Endothelial cell of umbilical vein (primary cell): ENCODE data around the gene TPP1. TPM values are rescaled to one million over a fixed set of nuclear protein-coding genes. Genes with fewer than 3 reads are reported as not detected.

Source experiments
- BruUV-seq: library from RNA; stranded (reverse); fragments of 400-500 nt; replicated peaks from 2 replicates; lab custom pipeline; 2021; lab: Mats Ljungman, UMichigan
- CTCF ChIA-PET: fragments of 300-600, 350-600 bp; sonication (Branson Sonifier 250); formaldehyde crosslinking; loops from one replicate; lab custom pipeline; 2021; ENCODE audit warnings: antibody characterized with exemption, inconsistent platforms; lab: Charles Lee
- POLR2A ChIA-PET: fragments of 300-600, 350-600 bp; sonication (Branson Sonifier 250); formaldehyde crosslinking; loops from one replicate; lab custom pipeline; 2021; ENCODE audit warnings: antibody characterized with exemption, inconsistent platforms; lab: Charles Lee
- DNase-seq: peaks from one replicate; pipeline ENCODE4 v3.0.0-alpha.2; 2011; ENCODE audit warnings: low read depth, low spot score
- FAIRE-seq: peaks from 2 replicates; lab custom pipeline; 2011; peaks lifted over from hg19 to GRCh38; lab: Jason Lieb, UNC
- H2AFZ ChIP-seq: 2 replicates; pipeline ENCODE4 v1.6.0; 2012; ENCODE audit warnings: low read depth, low read length, control low read depth, inconsistent platforms
- H3K27ac ChIP-seq: 2 replicates; pipeline ENCODE4 v1.5.1; 2011; ENCODE audit warnings: low read depth, mild to moderate bottlenecking, control low read depth, low read length, moderate library complexity; ENCODE audit not compliant: insufficient read depth
- H3K27me3 ChIP-seq, 2 experiments: 2 replicates each; pipeline versions ENCODE4 v1.6.0 to v1.6.1; 2011; ENCODE audit warnings: low read length in 2 of 2, mixed read lengths in 1 of 2; ENCODE audit not compliant: control insufficient read depth in 2 of 2, insufficient read depth in 2 of 2
- H3K36me3 ChIP-seq, 2 experiments: 2 replicates in 1 of 2; 3 replicates in 1 of 2; pipeline ENCODE4 v1.5.1; 2011; ENCODE audit warnings: low read length in 2 of 2, mild to moderate bottlenecking in 1 of 2, moderate library complexity in 1 of 2; ENCODE audit not compliant: control insufficient read depth in 2 of 2, insufficient read depth in 2 of 2; ENCODE audit errors: extremely low read depth in 1 of 2
- H3K4me1 ChIP-seq: 3 replicates; pipeline ENCODE4 v1.5.1; 2011; ENCODE audit warnings: mild to moderate bottlenecking, low read length; ENCODE audit not compliant: control insufficient read depth, insufficient read depth; ENCODE audit errors: extremely low read depth
- H3K4me2 ChIP-seq: 2 replicates; pipeline ENCODE4 v1.6.1; 2011; ENCODE audit warnings: low read length, control low read depth, mixed read lengths; ENCODE audit not compliant: insufficient read depth
- H3K4me3 ChIP-seq, 3 experiments: fragments of 200-600 bp in 1 of 3; sonication (generic), shearing (Covaris generic) in 1 of 3; replicated peaks in 1 of 3; 2 replicates each; pipeline ENCODE4 v1.5.1; 2011 to 2016; ENCODE audit warnings: control low read depth in 3 of 3, low read length in 3 of 3, mild to moderate bottlenecking in 2 of 3, inconsistent platforms in 1 of 3, low read depth in 1 of 3, moderate library complexity in 1 of 3; ENCODE audit not compliant: insufficient read depth in 1 of 3
- H3K79me2 ChIP-seq: 2 replicates; pipeline ENCODE4 v1.6.0; 2012; ENCODE audit warnings: low read length, inconsistent platforms; ENCODE audit not compliant: control insufficient read depth, insufficient read depth
- H3K9ac ChIP-seq: replicated peaks from 2 replicates; pipeline ENCODE3; 2011; ENCODE audit warnings: low read length, control low read depth; ENCODE audit not compliant: insufficient read depth; ENCODE audit errors: extremely low read depth
- H3K9me1 ChIP-seq: replicated peaks from 3 replicates; pipeline ENCODE4 v1.6.0; 2011; ENCODE audit warnings: mild to moderate bottlenecking, low read length; ENCODE audit not compliant: control insufficient read depth, insufficient read depth; ENCODE audit errors: extremely low read depth
- H3K9me3 ChIP-seq: replicated peaks from 2 replicates; pipeline ENCODE4 v1.5.1; 2012; ENCODE audit warnings: low read length, inconsistent platforms; ENCODE audit not compliant: control insufficient read depth, insufficient read depth
- H4K20me1 ChIP-seq: replicated peaks from 2 replicates; pipeline ENCODE3; 2011; ENCODE audit warnings: mild to moderate bottlenecking, low read length; ENCODE audit not compliant: control insufficient read depth, insufficient read depth; ENCODE audit errors: extremely low read depth
- GATA2 ChIP-seq: IDR thresholded peaks from 2 replicates; pipeline ENCODE4 v1.7.0; 2011; ENCODE audit warnings: low read depth, mild to moderate bottlenecking, moderate library complexity, mixed read lengths, low read length; ENCODE audit not compliant: insufficient read length, insufficient read depth
- JUN ChIP-seq: IDR thresholded peaks from 2 replicates; pipeline ENCODE4 v1.6.1; 2011; ENCODE audit warnings: borderline replicate concordance, low read depth; ENCODE audit not compliant: insufficient read length, insufficient read depth
- MYC ChIP-seq: IDR thresholded peaks from one replicate; pipeline ENCODE4 v1.6.1; 2011; ENCODE audit warnings: mild to moderate bottlenecking, low read depth, low read length
- POLR2A ChIP-seq: IDR thresholded peaks from 2 replicates; pipeline ENCODE4 v1.6.1; 2012; ENCODE audit warnings: low read depth, mild to moderate bottlenecking, control low read depth, low read length
- POLR2AphosphoS5 ChIP-seq: IDR thresholded peaks from 2 replicates; pipeline ENCODE4 v1.6.1; 2012; ENCODE audit warnings: low read depth, mild to moderate bottlenecking, control low read depth, low read length, moderate library complexity; ENCODE audit not compliant: insufficient read depth
- dilution Hi-C: fragments of 300-500 bp; cut with MboI; formaldehyde crosslinking; loops from one replicate; pipeline ENCODE4 v1.15.0; 2019; ENCODE audit warnings: low sequenced_read_pairs; ENCODE audit not compliant: extremely low pct_ligation_motif_present
- intact Hi-C: fragments of 100-400 bp; cut with micrococcal nuclease; formaldehyde crosslinking; loops from one replicate; pipeline ENCODE4 v1.10.0; 2022
- polyA plus RNA-seq, 4 experiments: library from polyadenylated mRNA; depleted of rRNA in 3 of 4; stranded (reverse) in 3 of 4; unstranded in 1 of 4; fragments of >200 nt; gene quantifications; 2 replicates each; pipeline versions ENCODE4 v1.2.1 to v1.2.3, GENCODE V29; 2011 to 2012; ENCODE audit warnings: missing spikeins in 1 of 4
- total RNA-seq: library from RNA; stranded (reverse); gene quantifications from 2 replicates; pipeline ENCODE4 v1.2.3, GENCODE V29; 2021
- TF ChIP-seq, protein P1 (sequence below), 2 donors: IDR thresholded peaks; 1 replicate in 1 of 2; 2 replicates in 1 of 2; pipeline ENCODE4 v1.5.1; 2011; ENCODE audit warnings: low read length in 2 of 2, mild to moderate bottlenecking in 2 of 2, moderate library complexity in 2 of 2, control low read depth in 1 of 2, inconsistent platforms in 1 of 2, low read depth in 1 of 2; ENCODE audit not compliant: insufficient read depth in 1 of 2; ENCODE audit errors: extremely low read depth in 1 of 2
- TF ChIP-seq, protein P2 (sequence below): IDR thresholded peaks from 2 replicates; pipeline ENCODE4 v1.6.1; 2011; ENCODE audit not compliant: insufficient read depth, insufficient read length

TPP1 gene
- total and polyA plus RNA-seq, 2 donors (not counting 3 experiments of a cell fraction or from before 2014, with no cell fraction given) = 124 to 224 TPM

DNA sequence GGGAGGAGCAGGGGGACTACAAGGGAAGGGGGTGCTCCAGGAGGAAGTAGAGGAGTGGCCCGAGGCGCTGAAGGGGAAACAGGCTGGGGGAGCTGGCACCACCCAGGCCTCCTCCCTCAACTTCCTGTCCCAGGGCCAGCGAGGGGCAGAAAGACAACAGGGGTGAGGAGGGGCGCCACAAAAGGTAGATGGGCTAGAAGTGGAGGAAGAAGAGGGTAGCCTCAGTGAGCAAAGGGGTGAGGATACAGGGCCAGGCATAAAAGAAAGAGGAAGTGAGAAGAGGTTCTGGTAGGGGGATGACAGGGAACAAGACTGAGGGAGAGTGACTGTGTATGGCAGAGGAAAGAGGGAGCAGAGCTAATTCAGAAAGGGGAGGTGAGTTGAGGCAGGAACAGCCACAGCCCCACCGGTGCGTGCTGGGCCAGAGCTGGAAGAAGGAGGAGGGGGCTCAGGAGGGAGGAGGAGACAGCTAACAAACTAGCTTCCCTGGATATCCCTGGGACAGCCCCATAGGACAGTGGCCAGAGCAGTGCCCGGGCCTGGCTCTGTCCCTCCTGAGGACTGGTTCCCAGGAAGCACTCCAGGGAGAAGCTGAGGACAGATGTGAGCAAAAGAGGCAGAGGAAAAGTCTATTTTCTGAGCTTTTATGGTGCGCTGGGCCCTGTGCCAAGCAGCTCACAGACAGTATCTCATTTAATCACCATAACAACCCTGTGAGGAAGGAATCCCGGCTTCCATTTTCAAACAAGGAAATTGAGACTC lies 27.9 kb upstream of the TPP1 start:
- H4K20me1 ChIP-seq = no peaks in the 10 kb centered on the region
- no peaks in the 10 kb centered on the region for H3K27me3 ChIP-seq
- H3K9me1 ChIP-seq = no peaks in the 10 kb centered on the region
- peaks cover 37% of the 10 kb centered on the region for H3K4me1 ChIP-seq
- H3K79me2 ChIP-seq = peaks cover 4% of the 10 kb centered on the region
- H3K36me3 ChIP-seq = no peaks in the 10 kb centered on the region
- no peaks in the 10 kb centered on the region for H3K9me3 ChIP-seq
- intact Hi-C loops (loop anchor here (1.0 kb wide), 7 partner anchors 8 to 48 kb away; partner anchors contain the start of genes DCHS1, MRPL17, TAF10 and TPP1), dilution Hi-C loops (no loop called here)
- peak; percentile 67 for DNase-seq
- peak overlapping the region; percentile 55 for H3K4me2 ChIP-seq
- ChIA-PET CTCF (interaction anchor here (0.7 to 2.4 kb wide), 12 partner anchors 9 to 268 kb away, joined by 3 to 19 read pairs (median 4); partner anchors contain the start of gene MRPL17), POLR2A (interaction anchor here (2.3 kb wide), 1 partner anchor 11 kb away, joined by 11 read pairs; no protein-coding TSS in a partner anchor)
- H3K27ac ChIP-seq = peak overlapping the region; percentile 84
- H3K9ac ChIP-seq = peak overlapping the region; percentile 58
- FAIRE-seq = peak; percentile 96
- BruUV-seq = no TSS peak
- TF ChIP-seq POLR2A (no peak), JUN (no peak), MYC (no peak), GATA2 (no peak), POLR2AphosphoS5 (no peak)
- TF ChIP-seq, protein P1, sequence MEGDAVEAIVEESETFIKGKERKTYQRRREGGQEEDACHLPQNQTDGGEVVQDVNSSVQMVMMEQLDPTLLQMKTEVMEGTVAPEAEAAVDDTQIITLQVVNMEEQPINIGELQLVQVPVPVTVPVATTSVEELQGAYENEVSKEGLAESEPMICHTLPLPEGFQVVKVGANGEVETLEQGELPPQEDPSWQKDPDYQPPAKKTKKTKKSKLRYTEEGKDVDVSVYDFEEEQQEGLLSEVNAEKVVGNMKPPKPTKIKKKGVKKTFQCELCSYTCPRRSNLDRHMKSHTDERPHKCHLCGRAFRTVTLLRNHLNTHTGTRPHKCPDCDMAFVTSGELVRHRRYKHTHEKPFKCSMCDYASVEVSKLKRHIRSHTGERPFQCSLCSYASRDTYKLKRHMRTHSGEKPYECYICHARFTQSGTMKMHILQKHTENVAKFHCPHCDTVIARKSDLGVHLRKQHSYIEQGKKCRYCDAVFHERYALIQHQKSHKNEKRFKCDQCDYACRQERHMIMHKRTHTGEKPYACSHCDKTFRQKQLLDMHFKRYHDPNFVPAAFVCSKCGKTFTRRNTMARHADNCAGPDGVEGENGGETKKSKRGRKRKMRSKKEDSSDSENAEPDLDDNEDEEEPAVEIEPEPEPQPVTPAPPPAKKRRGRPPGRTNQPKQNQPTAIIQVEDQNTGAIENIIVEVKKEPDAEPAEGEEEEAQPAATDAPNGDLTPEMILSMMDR (IDR thresholded peaks at IDR 0.05; ENCODE audit: extremely low read depth in 1 of 2, insufficient read depth in 1 of 2, low read depth in 1 of 2, low read length in 2 of 2) = no peak
- TF ChIP-seq, protein P2, sequence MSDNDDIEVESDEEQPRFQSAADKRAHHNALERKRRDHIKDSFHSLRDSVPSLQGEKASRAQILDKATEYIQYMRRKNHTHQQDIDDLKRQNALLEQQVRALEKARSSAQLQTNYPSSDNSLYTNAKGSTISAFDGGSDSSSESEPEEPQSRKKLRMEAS = no peak
- peak overlapping the region; percentile 16 for H2AFZ ChIP-seq
- no peak overlapping the region for H3K4me3 ChIP-seq
